ENCODE results near the gene ITGAV. TPM values are rescaled to one million over a fixed set of nuclear protein-coding genes. Genes with fewer than 3 reads are reported as not detected.

Gene ITGAV
- under 1 TPM in 4 of 6 donors, not detected in 2; 0.07 to 0.74 (median 0.43) TPM for polyA plus RNA-seq (ENCODE audit: low read depth in 6 of 6)

- peaks cover 15 to 23% (median 19%) of the 10 kb centered on the region in 3 donors for H3K4me1 Mint-ChIP-seq
- peak within 1 kb of the TSS; percentile 78 to 98 (median 88) for H3K4me3 Mint-ChIP-seq
- DNase-seq (peak; percentile 61), ATAC-seq (ENCODE audit: low read depth in 2 of 2) (peak; percentile 82 to 84)
- H3K27ac Mint-ChIP-seq: peak within 1 kb of the TSS; percentile 24 to 90 (median 69)
- peaks cover 12 to 14% (median 13%) of the 10 kb centered on the region in 3 donors for H3K27me3 Mint-ChIP-seq
- no peaks in the 10 kb centered on the region for H3K36me3 Mint-ChIP-seq
- H3K9me3 Mint-ChIP-seq: no peaks in the 10 kb centered on the region
These were observed at the start of gene ITGAV for GRCh38 chr2:186589612-186590349. Gene ITGAV, plus strand, starts transcription at chr2:186590056. Its CDS starts 283 bp downstream, at chr2:186590339.

DNA sequence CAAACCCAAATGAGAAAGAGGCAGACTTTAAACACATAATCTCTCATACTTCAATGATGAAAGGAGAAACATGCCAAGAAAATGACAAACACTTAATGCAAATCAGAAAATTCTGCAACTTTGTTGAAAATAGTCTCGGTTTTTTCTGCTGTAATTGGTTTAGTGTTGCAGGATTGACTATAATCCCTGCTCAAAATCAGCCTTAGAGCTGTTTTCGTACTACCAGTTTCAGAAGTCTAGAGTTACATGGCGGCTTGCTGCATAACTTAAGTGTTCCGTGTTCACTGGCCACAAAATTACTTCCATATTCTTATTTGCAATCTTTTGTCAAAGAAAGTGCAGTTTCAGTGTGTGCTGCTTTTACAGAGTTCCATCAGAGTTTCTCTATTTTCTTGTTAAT lies 48.9 kb upstream of the ITGAV start:
- DNase-seq (no peak), ATAC-seq (ENCODE audit: low read depth in 2 of 2) (no peak)
- H3K4me3 Mint-ChIP-seq: no peak overlapping the region
- H3K36me3 Mint-ChIP-seq: no peaks in the 10 kb centered on the region
- H3K27me3 Mint-ChIP-seq: peaks cover 0 to 19% (median 6%) of the 10 kb centered on the region in 3 donors
- H3K4me1 Mint-ChIP-seq: no peaks in the 10 kb centered on the region
- H3K9me3 Mint-ChIP-seq: no peaks in the 10 kb centered on the region
- no peak overlapping the region for H3K27ac Mint-ChIP-seq

- no peak for ATAC-seq (ENCODE audit: low read depth in 2 of 2)
- Mint-ChIP-seq H3K4me1 (no peaks in the 10 kb centered on the region), H3K9me3 (no peaks in the 10 kb centered on the region), H3K4me3 (no peak overlapping the region), H3K27me3 (peaks cover 0 to 12% (median 2%) of the 10 kb centered on the region in 3 donors), H3K36me3 (no peaks in the 10 kb centered on the region), H3K27ac (no peak overlapping the region)
- DNase-seq: no peak
These were observed 47.9 kb upstream of the ITGAV start for GRCh38 chr2:186542002-186542401.

- H3K36me3 Mint-ChIP-seq: no peaks in the 10 kb centered on the region
- H3K4me1 Mint-ChIP-seq: no peaks in the 10 kb centered on the region
These were observed 46.2 kb upstream of the ITGAV start for GRCh38 chr2:186543561-186544131.

GRCh38 chr2:186544255-186544675 lies 45.6 kb upstream of the ITGAV start:
- H3K4me3 Mint-ChIP-seq: no peak overlapping the region
- H3K4me1 Mint-ChIP-seq: no peaks in the 10 kb centered on the region
- peaks cover 0 to 4% (median 0%) of the 10 kb centered on the region in 3 donors for H3K27me3 Mint-ChIP-seq
- H3K27ac Mint-ChIP-seq: no peak overlapping the region
- ATAC-seq (ENCODE audit: low read depth in 2 of 2): no peak
- no peak for DNase-seq
- no peaks in the 10 kb centered on the region for H3K9me3 Mint-ChIP-seq
- H3K36me3 Mint-ChIP-seq: no peaks in the 10 kb centered on the region

More at GRCh38 chr2:186543561-186544131, 46.2 kb upstream of the ITGAV start:
- Mint-ChIP-seq H3K27ac (no peak overlapping the region), H3K4me3 (no peak overlapping the region), H3K9me3 (no peaks in the 10 kb centered on the region), H3K27me3 (peaks cover 0 to 4% (median 0%) of the 10 kb centered on the region in 3 donors)
- DNase-seq (no peak), ATAC-seq (ENCODE audit: low read depth in 2 of 2) (no peak)

DNA sequence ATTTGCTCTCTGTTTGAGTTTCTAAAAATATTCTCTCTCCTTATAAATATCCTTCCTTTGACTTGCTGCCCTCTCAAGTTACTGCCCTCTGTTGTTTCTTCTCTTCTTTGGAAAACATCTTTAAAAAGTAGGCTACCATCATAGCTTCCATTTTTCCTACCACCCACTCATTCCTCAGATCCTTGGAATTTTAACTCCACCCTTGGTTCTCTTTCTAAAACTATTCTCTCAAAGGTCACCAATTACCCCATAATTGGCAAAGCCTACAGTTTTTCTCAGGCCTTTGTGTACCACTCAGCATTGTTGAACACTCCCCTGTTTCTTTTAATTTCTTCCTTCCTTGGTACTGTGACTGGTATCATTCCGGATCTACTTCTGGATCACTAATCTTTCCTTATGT lies 43.0 kb upstream of the ITGAV start:
- ATAC-seq (ENCODE audit: low read depth in 2 of 2): no peak

GRCh38 chr2:186551323-186552050 lies 38.4 kb upstream of the ITGAV start:
- Mint-ChIP-seq H3K4me1 (no peaks in the 10 kb centered on the region), H3K4me3 (no peak overlapping the region), H3K9me3 (peaks cover 0 to 5% (median 0%) of the 10 kb centered on the region in 7 donors), H3K27me3 (peaks cover 4 to 13% (median 8%) of the 10 kb centered on the region in 3 donors), H3K36me3 (peaks cover 0 to 8% of the 10 kb centered on the region in 2 donors), H3K27ac (no peak overlapping the region)
- DNase-seq (no peak), ATAC-seq (ENCODE audit: low read depth in 2 of 2) (no peak)

More for the DNA sequence above, 43.0 kb upstream of the ITGAV start:
- peaks cover 4 to 8% (median 7%) of the 10 kb centered on the region in 3 donors for H3K27me3 Mint-ChIP-seq
- no peak for DNase-seq
- peaks cover 0 to 8% of the 10 kb centered on the region in 2 donors for H3K36me3 Mint-ChIP-seq
- H3K4me3 Mint-ChIP-seq: no peak overlapping the region
- H3K9me3 Mint-ChIP-seq: peaks cover 0 to 5% (median 0%) of the 10 kb centered on the region in 7 donors
- no peak overlapping the region for H3K27ac Mint-ChIP-seq
- no peaks in the 10 kb centered on the region for H3K4me1 Mint-ChIP-seq

DNA sequence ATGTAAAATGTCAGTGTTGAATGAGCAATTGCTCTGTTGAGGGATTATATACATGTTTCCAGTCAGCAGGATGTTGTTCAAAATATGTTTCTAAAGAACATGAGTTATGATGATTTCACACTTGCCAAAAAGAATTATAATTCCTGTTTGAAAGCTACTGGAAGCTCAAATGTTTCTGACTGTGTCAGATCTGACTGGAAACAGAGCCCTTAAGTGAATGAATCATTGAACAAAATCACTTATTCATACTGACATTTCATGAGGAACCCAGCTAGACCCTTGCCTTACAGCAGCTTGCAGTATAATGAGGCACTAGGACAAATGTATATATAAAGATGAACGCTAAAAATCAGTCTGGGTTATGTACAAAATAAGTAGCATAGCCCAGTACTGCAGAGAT lies 35.4 kb upstream of the ITGAV start:
- Mint-ChIP-seq H3K27me3 (peaks cover 8 to 13% (median 9%) of the 10 kb centered on the region in 3 donors), H3K36me3 (peaks cover 0 to 8% of the 10 kb centered on the region in 2 donors), H3K27ac (no peak overlapping the region), H3K4me3 (no peak overlapping the region), H3K9me3 (peaks cover 0 to 5% (median 0%) of the 10 kb centered on the region in 7 donors), H3K4me1 (no peaks in the 10 kb centered on the region)
- no peak for ATAC-seq (ENCODE audit: low read depth in 2 of 2)
- no peak for DNase-seq

DNA sequence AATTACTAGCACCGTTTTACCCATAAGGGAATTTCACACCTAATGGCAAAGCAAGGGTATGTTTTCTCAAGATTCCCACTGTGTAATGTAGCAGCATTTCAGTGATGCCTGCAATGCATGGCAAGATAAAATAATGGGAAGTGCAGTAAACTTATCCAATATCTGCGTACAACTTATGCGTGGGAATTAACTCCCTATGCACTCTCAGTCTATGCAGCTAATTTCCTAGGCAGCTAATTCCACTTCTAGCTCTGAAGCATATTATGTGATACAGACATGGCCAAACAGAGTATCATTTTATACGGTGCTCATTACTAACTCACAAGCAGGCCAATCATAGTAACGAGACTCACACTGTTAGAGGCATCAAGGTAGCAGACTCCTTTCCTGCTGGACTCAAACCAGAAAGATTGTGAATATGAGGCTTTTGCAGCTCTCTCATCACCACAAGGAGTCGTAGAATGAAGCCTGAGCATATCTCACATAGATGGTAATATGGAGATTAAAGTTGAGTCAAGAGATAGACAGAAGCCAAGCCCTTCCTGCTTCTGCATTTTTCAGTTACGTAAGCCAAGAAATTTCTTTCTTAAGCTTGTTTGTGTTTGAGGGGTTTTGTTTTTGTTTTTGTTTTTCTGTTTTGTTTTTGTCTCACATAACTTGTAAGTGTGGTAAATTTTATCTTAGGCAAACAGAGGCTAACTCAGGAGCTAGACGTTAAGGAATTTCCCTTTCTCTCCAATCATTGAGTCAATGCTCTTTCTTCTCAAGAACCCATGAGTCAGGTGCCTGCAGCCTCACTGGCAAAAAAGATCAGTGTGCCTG lies 34.8 kb upstream of the ITGAV start:
- Mint-ChIP-seq H3K27ac (no peak overlapping the region), H3K36me3 (peaks cover 0 to 7% of the 10 kb centered on the region in 2 donors), H3K27me3 (peaks cover 5 to 11% (median 8%) of the 10 kb centered on the region in 3 donors), H3K4me1 (no peaks in the 10 kb centered on the region), H3K4me3 (no peak overlapping the region), H3K9me3 (peaks cover 0 to 3% (median 0%) of the 10 kb centered on the region in 7 donors)
- DNase-seq (no peak), ATAC-seq (ENCODE audit: low read depth in 2 of 2) (no peak)

DNA sequence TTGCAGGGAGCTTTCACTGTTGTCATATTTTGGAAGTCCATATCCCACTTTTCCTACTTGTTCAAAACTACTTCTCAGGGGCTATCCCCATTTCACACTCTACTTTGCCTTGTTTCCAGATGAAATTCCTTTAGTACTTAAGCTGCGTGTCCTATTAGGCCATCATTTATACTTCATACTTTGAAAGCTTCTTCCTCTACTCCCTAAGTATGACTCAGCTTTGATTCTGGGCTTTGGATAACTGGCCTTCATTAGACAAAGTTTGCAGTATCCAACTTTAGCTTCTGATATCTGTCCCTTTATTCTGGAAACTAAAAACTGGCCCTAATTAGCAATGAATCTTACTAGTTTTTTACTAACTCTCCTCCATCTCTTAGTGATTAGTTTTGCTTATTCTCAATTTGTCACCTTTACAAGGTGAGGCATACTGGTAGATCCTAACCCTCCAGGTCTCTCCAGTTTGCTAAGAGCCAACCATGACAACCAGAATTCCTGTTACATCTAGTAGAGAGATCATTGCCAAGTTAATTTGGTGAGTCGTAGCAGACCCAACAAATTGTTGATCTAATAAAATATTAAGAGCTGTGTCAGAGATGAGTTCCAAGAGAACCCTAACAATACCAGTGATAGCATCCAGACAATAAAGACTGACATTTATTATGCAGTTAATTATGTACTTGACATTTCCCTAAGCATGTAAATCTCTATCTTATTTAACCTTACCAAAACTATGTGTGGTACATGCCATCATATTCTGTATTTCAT lies 31.2 kb upstream of the ITGAV start:
- H3K9me3 Mint-ChIP-seq: peaks cover 0 to 7% (median 2%) of the 10 kb centered on the region in 7 donors
- H3K27me3 Mint-ChIP-seq: peaks cover 5 to 24% (median 10%) of the 10 kb centered on the region in 3 donors

DNA sequence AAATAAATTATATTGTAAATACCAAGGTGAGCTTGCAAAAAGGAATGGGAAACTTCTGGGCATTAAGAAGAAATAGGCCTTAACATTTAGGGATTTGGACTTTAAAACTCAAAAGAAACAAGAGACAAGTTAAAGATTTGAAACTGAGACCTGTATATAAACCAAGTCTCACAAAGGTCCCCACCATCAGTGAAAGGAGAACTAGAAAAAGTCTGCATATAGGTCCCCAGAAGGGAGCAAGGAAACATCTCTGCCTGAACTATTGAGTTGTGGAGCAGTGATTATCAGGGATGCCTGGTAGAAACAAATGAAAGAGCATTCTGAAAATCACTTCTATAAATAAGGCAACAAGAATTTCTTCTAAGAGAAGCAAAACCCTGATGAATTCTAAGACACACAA lies 30.5 kb upstream of the ITGAV start:
- Mint-ChIP-seq H3K36me3 (peaks cover 7 to 8% of the 10 kb centered on the region in 2 donors), H3K27ac (no peak overlapping the region), H3K4me1 (no peaks in the 10 kb centered on the region), H3K4me3 (no peak overlapping the region), H3K9me3 (peaks cover 0 to 7% (median 2%) of the 10 kb centered on the region in 7 donors), H3K27me3 (peaks cover 5 to 27% (median 10%) of the 10 kb centered on the region in 3 donors)
- ATAC-seq (ENCODE audit: low read depth in 2 of 2) (no peak), DNase-seq (no peak)

More for the DNA sequence above, 31.2 kb upstream of the ITGAV start:
- Mint-ChIP-seq H3K4me3 (no peak overlapping the region), H3K36me3 (peaks cover 5 to 7% of the 10 kb centered on the region in 2 donors), H3K27ac (no peak overlapping the region), H3K4me1 (no peaks in the 10 kb centered on the region)
- DNase-seq: no peak
- ATAC-seq (ENCODE audit: low read depth in 2 of 2): no peak

DNA sequence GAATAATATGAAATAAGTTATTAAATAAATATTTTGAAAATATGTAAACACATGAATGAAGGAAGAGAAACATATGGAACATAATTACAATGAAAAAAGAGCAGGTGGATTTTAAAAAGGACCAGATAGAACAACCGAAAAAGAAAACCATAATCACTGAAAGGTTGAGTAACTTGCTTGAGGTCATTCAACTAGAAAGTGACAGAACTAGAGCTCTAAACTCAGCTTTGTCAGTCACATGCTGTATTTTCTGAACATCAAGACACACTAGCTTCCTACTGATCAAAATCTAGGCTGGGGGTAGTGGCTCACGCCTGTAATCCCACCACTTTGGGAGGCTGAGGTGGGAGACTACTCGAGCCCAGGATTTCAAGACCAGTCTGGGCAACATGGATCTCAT lies 30.0 kb upstream of the ITGAV start:
- Mint-ChIP-seq H3K36me3 (peaks cover 7 to 8% of the 10 kb centered on the region in 2 donors), H3K4me1 (no peaks in the 10 kb centered on the region), H3K9me3 (peaks cover 0 to 7% (median 2%) of the 10 kb centered on the region in 7 donors), H3K27me3 (peaks cover 5 to 27% (median 10%) of the 10 kb centered on the region in 3 donors), H3K4me3 (no peak overlapping the region), H3K27ac (peak overlapping the region in 1 of 6 donors; percentile 8)
- DNase-seq: no peak
- no peak for ATAC-seq (ENCODE audit: low read depth in 2 of 2)
